ENCODE data around the gene MKLN1. TPM values are rescaled to one million over a fixed set of nuclear protein-coding genes. Genes with fewer than 3 reads are reported as not detected.

Gene MKLN1
- total and polyA plus RNA-seq, 12 donors: 9.5 to 48.2 (median 41.1) TPM

GRCh38 chr7:131327049-131327625, 539 bp upstream of the MKLN1 start:
- Histone ChIP-seq H3K9me3 (no peaks in the 10 kb centered on the region), H3K27ac (peak overlapping the region; percentile 93 to 99 (median 97)), H3K27me3 (no peaks in the 10 kb centered on the region), H3K36me3 (peaks cover 0 to 9% (median 0%) of the 10 kb centered on the region in 9 donors), H3K4me3 (peak overlapping the region; percentile 67 to 94 (median 82)), H3K4me1 (peaks cover 0 to 48% (median 40%) of the 10 kb centered on the region in 9 donors)
- DNase-seq (peak in 1 of 2 donors; percentile 52), ATAC-seq (peak; percentile 46 to 73 (median 65))
- intact Hi-C loops (cut with DNase I): loop anchor here in 7 of 10 donors (2.0 to 10.0 kb wide), 6 partner anchors 95 to 220 kb away; no protein-coding TSS in a partner anchor
- no peak for TF ChIP-seq CTCF (IDR thresholded peaks at IDR 0.05)
- WGBS, 2 donors: 0 to 1% methylated on average over 14 of the region's 14 CpGs

GRCh38 chr7:131328377-131329175, 900 bp downstream of the MKLN1 start:
- DNase-seq: no peak
- no peaks in the 10 kb centered on the region for H3K27me3 ChIP-seq
- ATAC-seq: peak in 5 of 8 donors; percentile 1 to 35 (median 25)
- intact Hi-C loops (cut with DNase I): loop anchor here in 7 of 10 donors (2.0 to 10.0 kb wide), 6 partner anchors 94 to 221 kb away; no protein-coding TSS in a partner anchor
- peak overlapping the region; percentile 67 to 94 (median 82) for H3K4me3 ChIP-seq
- H3K4me1 ChIP-seq: peaks cover 0 to 53% (median 43%) of the 10 kb centered on the region in 9 donors
- no peaks in the 10 kb centered on the region for H3K9me3 ChIP-seq
- TF ChIP-seq CTCF (IDR thresholded peaks at IDR 0.05): no peak
- 2 to 4% methylated on average over 20 of the region's 20 CpGs for WGBS, 2 donors
- H3K27ac ChIP-seq: peak overlapping the region; percentile 93 to 99 (median 97)
- H3K36me3 ChIP-seq: peaks cover 0 to 10% (median 2%) of the 10 kb centered on the region in 9 donors

GRCh38 chr7:131329176-131329570, 1.5 kb downstream of the MKLN1 start:
- Histone ChIP-seq H3K27me3 (no peaks in the 10 kb centered on the region), H3K4me3 (peak overlapping the region in 9 of 10 donors; percentile 67 to 89 (median 82)), H3K4me1 (peaks cover 0 to 54% (median 47%) of the 10 kb centered on the region in 9 donors), H3K36me3 (peaks cover 0 to 12% (median 0%) of the 10 kb centered on the region in 9 donors), H3K27ac (peak overlapping the region in 9 of 10 donors; percentile 12 to 99 (median 97)), H3K9me3 (no peaks in the 10 kb centered on the region)
- 63 to 66% methylated on average over 1 of the region's 1 CpG for WGBS, 2 donors
- DNase-seq (no peak), ATAC-seq (no peak)
- no peak for TF ChIP-seq CTCF (IDR thresholded peaks at IDR 0.05)
- intact Hi-C loops (cut with DNase I): loop anchor here in 7 of 10 donors (2.0 to 10.0 kb wide), 6 partner anchors 93 to 222 kb away; no protein-coding TSS in a partner anchor

GRCh38 chr7:131330299-131330698, 2.6 kb downstream of the MKLN1 start:
- DNase-seq: no peak
- H3K4me3 ChIP-seq: peak overlapping the region in 3 of 10 donors; percentile 3 to 83 (median 67)
- H3K27me3 ChIP-seq: no peaks in the 10 kb centered on the region
- H3K27ac ChIP-seq: peak overlapping the region in 3 of 10 donors; percentile 18 to 97 (median 96)
- no peak for TF ChIP-seq CTCF (IDR thresholded peaks at IDR 0.05)
- H3K9me3 ChIP-seq: peaks cover 0 to under 1% (median 0%) of the 10 kb centered on the region in 11 donors
- WGBS, 2 donors: 79 to 83% methylated on average over 4 of the region's 4 CpGs
- ATAC-seq: no peak
- peaks cover 0 to 12% (median 0%) of the 10 kb centered on the region in 9 donors for H3K36me3 ChIP-seq
- H3K4me1 ChIP-seq: peaks cover 0 to 63% (median 52%) of the 10 kb centered on the region in 9 donors
- intact Hi-C loops (cut with DNase I): no loop called here
